GM12873 (cell line): ENCODE data around the gene MAN2B2.

ENCODE experiments used
- TF ChIP-seq, protein P1 (sequence below): IDR thresholded peaks from 2 replicates; pipeline ENCODE4 v1.5.1; 2012; ENCODE audit warnings: low read depth, mild to moderate bottlenecking, moderate library complexity, low read length, control low read depth; ENCODE audit not compliant: insufficient read depth; ENCODE audit errors: missing control alignments

The MAN2B2 gene

DNA sequence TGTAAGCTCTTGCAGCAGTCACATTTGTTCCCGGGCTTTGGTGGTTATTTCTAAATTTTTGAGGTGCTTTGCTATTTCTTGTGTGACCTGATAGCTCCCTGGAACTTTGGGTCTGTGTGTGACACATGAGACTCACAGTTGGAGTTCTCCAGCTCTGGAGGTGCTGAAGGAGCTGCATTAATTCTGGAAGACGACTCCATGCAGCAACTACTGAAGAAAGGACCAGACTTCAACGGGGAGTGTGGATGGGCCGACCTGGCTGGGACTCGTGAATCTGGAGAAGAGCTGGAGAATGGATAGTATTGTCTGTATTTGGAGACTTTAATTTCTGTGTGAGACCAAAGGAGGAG is 67.0 kb downstream of the MAN2B2 start:
- TF ChIP-seq, protein P1, sequence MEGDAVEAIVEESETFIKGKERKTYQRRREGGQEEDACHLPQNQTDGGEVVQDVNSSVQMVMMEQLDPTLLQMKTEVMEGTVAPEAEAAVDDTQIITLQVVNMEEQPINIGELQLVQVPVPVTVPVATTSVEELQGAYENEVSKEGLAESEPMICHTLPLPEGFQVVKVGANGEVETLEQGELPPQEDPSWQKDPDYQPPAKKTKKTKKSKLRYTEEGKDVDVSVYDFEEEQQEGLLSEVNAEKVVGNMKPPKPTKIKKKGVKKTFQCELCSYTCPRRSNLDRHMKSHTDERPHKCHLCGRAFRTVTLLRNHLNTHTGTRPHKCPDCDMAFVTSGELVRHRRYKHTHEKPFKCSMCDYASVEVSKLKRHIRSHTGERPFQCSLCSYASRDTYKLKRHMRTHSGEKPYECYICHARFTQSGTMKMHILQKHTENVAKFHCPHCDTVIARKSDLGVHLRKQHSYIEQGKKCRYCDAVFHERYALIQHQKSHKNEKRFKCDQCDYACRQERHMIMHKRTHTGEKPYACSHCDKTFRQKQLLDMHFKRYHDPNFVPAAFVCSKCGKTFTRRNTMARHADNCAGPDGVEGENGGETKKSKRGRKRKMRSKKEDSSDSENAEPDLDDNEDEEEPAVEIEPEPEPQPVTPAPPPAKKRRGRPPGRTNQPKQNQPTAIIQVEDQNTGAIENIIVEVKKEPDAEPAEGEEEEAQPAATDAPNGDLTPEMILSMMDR, result no peak

DNA sequence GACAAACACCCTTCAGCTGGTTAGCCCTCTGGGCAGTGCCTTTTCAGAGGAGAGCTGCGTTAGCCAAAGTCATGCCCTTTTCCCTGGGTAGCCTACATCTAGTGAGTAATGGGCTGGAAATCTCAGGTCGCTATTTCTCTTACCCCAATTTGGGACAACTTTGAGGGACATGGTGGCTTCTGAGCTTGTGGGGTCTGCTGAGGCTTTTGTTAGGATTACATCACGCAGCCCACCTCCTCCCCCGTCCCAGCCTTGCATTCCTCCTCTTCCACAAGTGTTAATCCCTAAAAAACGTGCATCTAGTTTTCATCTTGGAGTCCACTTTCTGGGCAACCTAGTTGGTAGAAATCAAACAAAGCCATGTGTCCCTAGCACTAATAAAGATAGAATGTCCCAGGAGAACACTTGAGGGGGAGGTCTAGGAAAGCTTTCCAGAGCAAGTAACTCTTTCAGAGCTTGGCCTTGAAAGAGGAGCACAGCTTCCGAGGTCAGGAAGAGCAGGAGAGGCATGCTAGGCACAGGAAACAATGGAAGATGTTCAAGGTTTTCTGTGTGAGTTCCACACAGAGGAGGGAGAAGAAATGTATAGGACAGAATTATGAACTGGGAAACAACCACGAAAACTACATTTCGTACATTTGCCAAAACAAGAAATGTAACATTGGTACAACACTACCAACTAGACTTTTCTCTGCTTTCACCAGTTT is 68.3 kb downstream of the MAN2B2 start:
- TF ChIP-seq, protein P1, result no peak

DNA sequence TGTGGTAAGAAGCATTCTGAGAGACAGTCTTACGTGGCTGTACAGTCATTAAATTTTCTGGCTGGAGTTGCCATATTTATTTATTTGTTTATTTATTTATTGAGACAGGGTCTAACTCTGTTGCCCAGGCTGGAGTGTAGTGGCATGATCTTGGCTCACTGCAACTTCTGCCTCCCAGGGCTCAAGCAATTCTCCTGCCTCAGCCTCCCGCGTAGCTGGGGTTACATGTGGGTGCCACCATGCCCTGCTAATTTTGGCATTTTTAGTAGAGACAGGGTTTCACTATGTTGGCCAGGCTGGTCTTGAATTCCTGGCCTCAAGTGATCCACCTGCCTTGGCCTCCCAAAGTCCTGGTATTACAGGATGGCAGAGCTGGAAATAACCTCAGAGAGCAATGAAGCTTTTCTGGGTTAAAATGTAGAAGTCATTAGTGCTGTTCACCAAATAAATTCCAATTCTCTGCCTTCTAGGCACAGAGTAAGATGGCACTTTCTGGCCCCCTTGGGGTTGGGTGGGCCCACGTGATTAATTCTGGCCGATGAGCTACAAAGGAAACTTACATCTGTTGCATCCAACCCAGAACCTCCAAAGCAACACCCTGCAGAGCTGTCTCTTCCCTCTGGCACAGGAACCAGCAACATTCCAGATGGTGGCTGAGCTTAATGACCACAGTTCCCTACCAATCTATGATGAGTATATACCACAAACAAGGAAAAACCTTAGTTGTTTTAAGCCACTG is 70.0 kb downstream of the MAN2B2 start:
- TF ChIP-seq, protein P1, result no peak

DNA sequence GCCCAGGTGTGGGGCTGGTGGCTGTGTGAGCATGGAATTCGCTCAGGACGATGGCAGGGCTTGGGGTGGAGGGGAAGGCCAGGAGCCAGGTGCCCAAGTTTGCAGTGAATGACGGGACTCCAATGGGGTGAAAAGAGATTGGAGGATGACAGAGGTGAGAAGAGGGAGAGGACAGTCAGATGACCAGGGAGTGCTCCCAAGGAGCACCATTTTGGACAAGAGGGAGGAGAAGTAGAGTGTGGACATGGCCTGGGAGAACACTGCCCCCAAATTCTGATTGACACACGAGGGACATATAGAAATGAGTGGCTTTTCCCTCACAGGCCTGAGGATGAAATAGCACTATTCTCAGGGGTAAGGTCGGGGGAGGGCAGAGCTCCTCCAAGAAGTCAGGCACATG is 72.2 kb downstream of the MAN2B2 start:
- TF ChIP-seq, protein P1, result no peak

DNA sequence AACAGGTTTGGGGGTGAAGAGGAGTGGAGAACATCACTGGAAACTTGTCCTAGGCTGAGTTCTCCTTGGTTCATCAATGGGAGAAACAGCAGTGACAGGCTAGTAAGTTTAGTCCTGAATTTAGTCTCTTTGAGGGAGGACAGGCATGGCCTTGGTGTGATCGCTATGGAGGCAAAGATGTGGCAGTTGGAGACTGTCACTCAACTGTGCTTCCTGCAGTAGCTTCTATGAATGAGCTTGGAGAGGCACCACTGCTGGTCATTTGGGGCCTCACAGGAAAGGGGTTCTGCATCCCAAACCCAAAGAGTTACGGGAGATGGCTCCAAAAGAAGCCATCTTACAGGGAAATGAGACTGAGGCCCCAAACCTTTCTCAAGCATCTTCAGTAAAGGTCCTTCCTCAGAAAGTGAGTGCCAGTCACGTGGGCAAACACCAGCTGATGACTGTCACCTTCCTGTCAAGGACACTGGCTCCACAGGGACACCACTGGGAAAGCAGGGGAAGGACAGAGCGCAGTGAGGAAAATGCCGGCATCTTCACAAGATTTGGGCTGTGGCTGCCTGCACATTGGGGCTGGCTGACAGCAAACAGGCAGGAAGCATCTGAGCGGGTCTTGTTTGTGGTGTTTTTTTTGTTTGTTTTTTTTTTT is 72.7 kb downstream of the MAN2B2 start:
- TF ChIP-seq, protein P1, result no peak

DNA sequence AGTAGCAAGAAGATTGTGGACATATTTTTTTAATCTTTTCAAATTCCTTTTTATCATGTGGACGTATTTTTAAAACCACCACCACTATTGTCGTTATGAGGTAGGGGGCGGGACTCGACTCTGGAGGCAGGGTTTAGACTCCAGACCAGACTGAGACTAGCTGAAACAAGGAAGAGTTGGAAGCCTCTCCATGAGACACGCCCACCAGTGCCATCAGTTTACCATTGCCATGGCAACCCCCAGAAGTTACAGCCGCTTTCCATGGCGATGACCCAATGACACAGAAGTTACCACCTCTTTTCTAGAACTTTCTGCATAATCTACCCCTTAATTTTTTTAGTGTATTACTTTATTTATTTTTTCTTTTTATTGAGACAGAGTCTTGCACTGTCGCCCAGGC is 74.2 kb downstream of the MAN2B2 start:
- TF ChIP-seq, protein P1, result no peak

DNA sequence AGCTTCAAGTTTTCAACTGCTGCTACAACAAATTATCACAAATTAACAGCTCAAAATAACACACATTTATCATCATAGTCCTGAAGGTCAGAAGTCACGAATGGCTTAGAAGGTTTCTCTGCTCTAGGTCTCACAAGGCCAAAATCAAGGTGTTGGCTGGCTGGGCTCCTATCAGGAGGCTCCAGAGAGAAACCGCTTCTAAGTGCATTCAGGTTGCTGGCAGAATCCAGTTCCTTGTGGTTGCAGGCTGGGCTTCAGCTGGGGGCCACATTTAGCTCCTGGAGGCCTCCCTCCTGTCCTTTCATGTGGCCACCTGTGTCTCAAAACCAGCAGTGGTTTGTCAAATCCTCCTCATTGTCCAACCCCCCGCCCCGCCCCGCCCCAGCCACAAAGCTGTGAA is 80.9 kb downstream of the MAN2B2 start:
- TF ChIP-seq, protein P1, result no peak
